ENCODE results near the gene HERC6. TPM values are rescaled to one million over a fixed set of nuclear protein-coding genes. Genes with fewer than 3 reads are reported as not detected.
"Not testable (repeated sequence)": the region's sequence is repeated elsewhere in the genome, so short reads cannot be mapped to it uniquely, and the experiment has no call there.

The HERC6 gene
- total and polyA plus RNA-seq, 4 experiments from 2014 or later, result 26.8 to 32.0 (median 28.9) TPM

DNA sequence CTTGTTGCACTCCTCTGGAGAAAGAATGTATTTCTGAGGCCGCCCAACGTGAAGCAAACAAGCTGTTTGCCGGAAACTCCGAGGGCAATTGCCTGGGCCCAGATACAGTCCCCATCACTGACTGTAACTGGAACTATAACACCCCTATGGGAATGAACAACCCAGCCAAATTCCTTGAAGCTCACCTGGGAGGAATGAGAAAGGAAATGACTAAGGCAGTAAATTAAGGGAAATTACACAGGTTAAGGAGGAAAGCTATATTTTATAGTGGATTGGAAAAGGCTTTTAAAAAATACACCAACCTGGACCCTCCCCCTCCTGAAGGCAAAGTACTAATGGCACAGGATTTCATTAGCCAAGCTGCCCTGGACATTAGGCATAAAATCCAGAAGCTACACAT is 66.6 kb downstream of the HERC6 start:
- no peak overlapping the region for H3K4me3 ChIP-seq (ENCODE audit: low read length in 2 of 2)
- H3K4me3 Mint-ChIP-seq, result no peak overlapping the region
- POLR2A ChIA-PET (ENCODE audit: partially characterized antibody), result interaction anchor here (1.6 kb wide), 1 partner anchor 12 kb away, joined by 5 read pairs; the partner anchor contains the start of gene HERC5

DNA sequence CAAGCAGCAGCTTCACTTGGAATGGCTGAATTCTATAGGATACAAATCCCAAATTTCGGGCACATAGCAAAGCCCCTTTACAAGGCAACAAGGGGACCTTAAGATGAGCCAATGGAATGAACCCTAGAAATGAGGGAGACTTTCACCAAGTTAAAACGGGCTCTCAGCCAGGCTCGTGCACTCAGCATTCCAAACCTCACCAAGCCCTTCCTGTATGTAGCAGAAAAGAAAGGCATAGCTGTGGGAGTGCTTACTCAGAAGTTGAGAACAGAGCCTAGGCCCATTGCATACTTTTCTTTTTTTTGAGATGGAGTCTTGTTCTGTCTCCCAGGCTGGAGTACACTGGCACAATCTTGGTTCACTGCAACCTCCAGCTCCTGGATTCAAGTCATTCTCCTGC is 67.5 kb downstream of the HERC6 start:
- intact Hi-C loops (cut with micrococcal nuclease), result no loop called here
- DNase-seq, result no peak
- H3K4me1 Mint-ChIP-seq, result peaks cover 0 to 2% (median 0%) of the 10 kb centered on the region in 4 donors
- ChIA-PET CTCF (ENCODE audit: partially characterized antibody) (interaction anchor here (0.8 to 1.3 kb wide), 2 partner anchors 8 to 231 kb away, joined by 3 read pairs; no protein-coding TSS in a partner anchor), POLR2A (ENCODE audit: partially characterized antibody) (interaction anchor here (0.9 to 1.6 kb wide), 2 partner anchors 11 to 162 kb away, joined by 3 to 5 read pairs; partner anchors contain the start of genes HERC5 and PPM1K)
- peaks cover 7% of the 10 kb centered on the region for H3K36me3 ChIP-seq (ENCODE audit: insufficient read depth, low read length)
- no peaks in the 10 kb centered on the region for H3K4me1 ChIP-seq (ENCODE audit: insufficient read depth, low read length)
- H3K27ac ChIP-seq (ENCODE audit: low read depth, low read length), result no peak overlapping the region
- no peaks in the 10 kb centered on the region for H3K27me3 ChIP-seq (ENCODE audit: insufficient read depth, low read length)
- peaks cover 0 to 2% (median 0%) of the 10 kb centered on the region in 8 donors for H3K9me3 Mint-ChIP-seq
- H3K27ac Mint-ChIP-seq, result peak overlapping the region in 2 of 7 donors; percentile 55 to 71
- no peaks in the 10 kb centered on the region for H3K27me3 Mint-ChIP-seq
- H3K36me3 Mint-ChIP-seq, result peaks cover 18 to 21% of the 10 kb centered on the region in 2 donors
- H3K9me3 ChIP-seq (ENCODE audit: control insufficient read depth in 1 of 2, low read length in 2 of 2), result no peaks in the 10 kb centered on the region
- H3K4me3 Mint-ChIP-seq, result no peak overlapping the region
- no peak overlapping the region for H3K4me3 ChIP-seq (ENCODE audit: low read length in 2 of 2)

More for the DNA sequence above, 66.6 kb downstream of the HERC6 start:
- H3K27ac ChIP-seq (ENCODE audit: low read depth, low read length), result no peak overlapping the region
- peaks cover 0 to 2% (median 0%) of the 10 kb centered on the region in 4 donors for H3K4me1 Mint-ChIP-seq
- H3K9me3 ChIP-seq (ENCODE audit: control insufficient read depth in 1 of 2, low read length in 2 of 2), result no peaks in the 10 kb centered on the region
- H3K36me3 Mint-ChIP-seq, result peaks cover 24 to 26% of the 10 kb centered on the region in 2 donors
- peaks cover 0 to 2% (median 0%) of the 10 kb centered on the region in 8 donors for H3K9me3 Mint-ChIP-seq
- CTCF ChIA-PET (ENCODE audit: partially characterized antibody), result interaction anchor here (0.8 to 1.2 kb wide), 2 partner anchors 66 to 230 kb away, joined by 3 read pairs; partner anchors contain the start of gene HERC6
- H3K36me3 ChIP-seq (ENCODE audit: insufficient read depth, low read length), result peaks cover 7% of the 10 kb centered on the region
- no peak for DNase-seq
- H3K27me3 Mint-ChIP-seq, result no peaks in the 10 kb centered on the region
- no peaks in the 10 kb centered on the region for H3K27me3 ChIP-seq (ENCODE audit: insufficient read depth, low read length)
- H3K4me1 ChIP-seq (ENCODE audit: insufficient read depth, low read length), result no peaks in the 10 kb centered on the region
- intact Hi-C loops (cut with micrococcal nuclease), result no loop called here
- peak overlapping the region in 1 of 7 donors; percentile 53 for H3K27ac Mint-ChIP-seq

DNA sequence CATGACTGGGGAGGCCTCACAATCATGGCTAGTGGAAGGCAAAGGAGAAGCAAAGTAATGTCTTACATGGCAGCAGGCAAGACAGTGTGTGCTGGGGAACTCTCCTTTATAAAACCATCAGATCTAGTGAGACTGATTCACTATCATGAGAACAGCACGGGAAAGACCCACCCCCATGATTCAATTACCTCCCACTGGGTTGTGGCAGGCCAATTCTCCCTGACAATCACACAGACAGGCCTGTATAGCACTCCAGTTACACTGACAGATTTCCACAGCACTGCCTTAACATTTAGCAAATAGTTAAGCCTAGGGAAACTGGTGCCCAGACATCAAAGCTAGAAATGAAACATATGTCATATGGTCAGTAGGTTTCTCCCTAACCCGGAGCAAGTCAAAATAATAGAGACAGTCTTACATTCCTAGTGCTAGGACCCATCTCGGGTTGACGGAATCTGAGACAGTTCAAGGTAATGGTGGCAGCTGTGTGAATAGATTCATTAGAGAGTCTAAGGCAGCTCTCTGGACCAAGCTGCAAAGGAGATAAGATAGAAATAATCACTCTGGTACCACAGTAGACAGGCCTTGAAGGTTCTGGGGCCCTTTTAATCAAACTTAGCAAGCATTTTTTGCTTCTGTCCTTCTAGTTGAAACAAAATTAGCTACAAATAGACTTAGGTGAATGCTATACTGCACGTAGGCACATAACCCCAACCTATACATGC is 68.9 kb downstream of the HERC6 start:
- Histone ChIP-seq H3K27me3 (ENCODE audit: insufficient read depth, low read length) (no peaks in the 10 kb centered on the region), H3K27ac (ENCODE audit: low read depth, low read length) (no peak overlapping the region), H3K9me3 (ENCODE audit: control insufficient read depth in 1 of 2, low read length in 2 of 2) (no peaks in the 10 kb centered on the region), H3K4me1 (ENCODE audit: insufficient read depth, low read length) (no peaks in the 10 kb centered on the region), H3K4me3 (ENCODE audit: low read length in 2 of 2) (no peak overlapping the region), H3K36me3 (ENCODE audit: insufficient read depth, low read length) (peaks cover 3% of the 10 kb centered on the region)
- peaks cover 9 to 11% of the 10 kb centered on the region in 2 donors for H3K36me3 Mint-ChIP-seq
- DNase-seq, result no peak
- H3K27ac Mint-ChIP-seq, result peak overlapping the region in 2 of 7 donors; percentile 5 to 36
- intact Hi-C loops (cut with micrococcal nuclease), result no loop called here
- no peaks in the 10 kb centered on the region for H3K27me3 Mint-ChIP-seq
- peaks cover 0 to 2% (median 0%) of the 10 kb centered on the region in 8 donors for H3K9me3 Mint-ChIP-seq
- H3K4me1 Mint-ChIP-seq, result peaks cover 0 to 3% (median 0%) of the 10 kb centered on the region in 4 donors
- POLR2A ChIA-PET (ENCODE audit: partially characterized antibody), result interaction anchor here (2.0 kb wide), 1 partner anchor 9 kb away, joined by 8 read pairs; the partner anchor contains the start of gene HERC5
- CTCF ChIA-PET (ENCODE audit: partially characterized antibody), result interaction anchor here (1.3 to 1.8 kb wide), 2 partner anchors 10 to 67 kb away, joined by 3 to 4 read pairs; no protein-coding TSS in a partner anchor
- H3K4me3 Mint-ChIP-seq, result no peak overlapping the region

DNA sequence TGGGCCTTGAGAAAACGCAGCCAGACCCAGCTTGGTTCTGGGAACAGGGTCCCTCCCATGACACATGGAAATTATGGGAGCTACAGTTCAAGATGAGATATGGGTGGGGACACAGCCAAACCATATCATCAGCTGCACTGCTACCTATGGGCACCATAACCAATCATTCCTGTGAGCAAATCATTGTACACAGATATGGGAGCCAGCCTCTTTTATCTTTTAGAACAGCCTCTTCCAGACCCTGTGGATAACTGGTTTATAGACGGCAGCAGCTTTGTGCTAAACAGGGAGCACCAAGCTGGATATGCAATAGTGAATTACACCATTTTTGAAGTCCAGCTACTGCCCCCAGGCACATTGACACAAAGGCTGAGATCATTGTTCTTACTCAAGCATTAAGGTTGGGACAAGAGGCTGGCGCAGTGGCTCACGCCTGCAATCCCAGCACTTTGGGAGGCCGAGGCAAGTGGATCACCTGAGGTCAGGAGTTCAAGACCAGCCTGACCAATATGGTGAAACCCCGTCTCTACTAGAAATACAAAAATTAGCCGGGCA is 69.6 kb downstream of the HERC6 start:
- intact Hi-C loops (cut with micrococcal nuclease); H3K36me3 Mint-ChIP-seq; DNase-seq; H3K27me3 ChIP-seq (ENCODE audit: insufficient read depth, low read length); H3K36me3 ChIP-seq (ENCODE audit: insufficient read depth, low read length); H3K4me1 ChIP-seq (ENCODE audit: insufficient read depth, low read length); H3K4me3 Mint-ChIP-seq; H3K4me3 ChIP-seq (ENCODE audit: low read length in 2 of 2); H3K4me1 Mint-ChIP-seq; H3K9me3 Mint-ChIP-seq; H3K9me3 ChIP-seq (ENCODE audit: control insufficient read depth in 1 of 2, low read length in 2 of 2); H3K27ac ChIP-seq (ENCODE audit: low read depth, low read length); H3K27me3 Mint-ChIP-seq: not testable (repeated sequence)
- CTCF ChIA-PET (ENCODE audit: partially characterized antibody), result interaction anchor here (1.7 to 1.8 kb wide), 2 partner anchors 10 to 67 kb away, joined by 4 read pairs; no protein-coding TSS in a partner anchor
- POLR2A ChIA-PET (ENCODE audit: partially characterized antibody), result interaction anchor here (2.0 kb wide), 1 partner anchor 9 kb away, joined by 8 read pairs; the partner anchor contains the start of gene HERC5
- H3K27ac Mint-ChIP-seq, result peak overlapping the region in 1 of 7 donors; percentile 62

DNA sequence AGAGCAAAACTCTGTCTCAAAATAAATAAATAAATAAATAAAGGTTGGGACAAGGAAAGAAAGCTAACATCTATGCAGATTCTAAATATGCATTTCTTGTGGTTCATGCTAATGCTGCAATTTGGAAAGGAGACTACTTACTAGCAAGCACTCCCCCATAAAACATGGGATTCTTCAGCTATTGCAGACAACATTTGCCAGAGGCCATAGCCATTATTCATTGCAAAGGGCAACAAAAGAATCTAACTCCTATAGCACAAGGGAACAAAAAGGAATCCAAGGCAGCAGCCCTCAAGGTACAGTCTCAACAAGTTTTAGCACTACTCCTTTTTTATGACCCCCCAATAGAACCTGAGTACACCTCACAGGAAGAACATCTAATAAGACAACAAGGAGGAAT is 70.2 kb downstream of the HERC6 start:
- Histone ChIP-seq H3K9me3 (ENCODE audit: control insufficient read depth in 1 of 2, low read length in 2 of 2) (no peaks in the 10 kb centered on the region), H3K4me1 (ENCODE audit: insufficient read depth, low read length) (no peaks in the 10 kb centered on the region), H3K36me3 (ENCODE audit: insufficient read depth, low read length) (no peaks in the 10 kb centered on the region), H3K4me3 (ENCODE audit: low read length in 2 of 2) (no peak overlapping the region), H3K27me3 (ENCODE audit: insufficient read depth, low read length) (no peaks in the 10 kb centered on the region), H3K27ac (ENCODE audit: low read depth, low read length) (no peak overlapping the region)
- Mint-ChIP-seq H3K27me3 (no peaks in the 10 kb centered on the region), H3K36me3 (peaks cover 0 to 2% of the 10 kb centered on the region in 2 donors), H3K4me3 (no peak overlapping the region), H3K27ac (no peak overlapping the region), H3K9me3 (no peaks in the 10 kb centered on the region), H3K4me1 (peaks cover 0 to 3% (median 0%) of the 10 kb centered on the region in 4 donors)
- ChIA-PET POLR2A (ENCODE audit: partially characterized antibody) (no interaction called here), CTCF (ENCODE audit: partially characterized antibody) (interaction anchor here (1.2 to 1.8 kb wide), 3 partner anchors 11 to 230 kb away, joined by 3 to 4 read pairs (median 4); no protein-coding TSS in a partner anchor)
- no peak for DNase-seq
- intact Hi-C loops (cut with micrococcal nuclease), result no loop called here

DNA sequence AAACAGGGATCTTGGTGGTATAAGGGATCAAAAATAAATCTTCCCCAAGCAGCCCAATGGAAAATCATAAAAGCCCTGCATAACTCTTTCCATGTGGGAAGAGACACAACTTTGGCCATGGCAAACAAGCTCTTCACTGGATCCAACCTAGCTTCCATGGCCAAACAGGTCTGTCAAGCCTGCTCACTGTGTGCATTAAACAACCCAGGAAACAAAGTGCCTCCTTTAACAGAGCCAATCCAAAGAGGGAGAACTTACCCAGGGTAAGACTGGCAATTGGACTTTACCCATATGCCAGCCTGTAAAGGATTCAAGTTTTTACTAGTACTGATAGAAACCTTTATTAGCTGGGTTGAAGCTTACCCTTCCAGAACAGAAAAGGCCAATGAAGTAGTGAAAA is 70.6 kb downstream of the HERC6 start:
- no peak for DNase-seq
- Histone ChIP-seq H3K27ac (ENCODE audit: low read depth, low read length) (no peak overlapping the region), H3K36me3 (ENCODE audit: insufficient read depth, low read length) (no peaks in the 10 kb centered on the region), H3K4me3 (ENCODE audit: low read length in 2 of 2) (no peak overlapping the region), H3K27me3 (ENCODE audit: insufficient read depth, low read length) (no peaks in the 10 kb centered on the region), H3K4me1 (ENCODE audit: insufficient read depth, low read length) (no peaks in the 10 kb centered on the region), H3K9me3 (ENCODE audit: control insufficient read depth in 1 of 2, low read length in 2 of 2) (no peaks in the 10 kb centered on the region)
- Mint-ChIP-seq H3K27ac (no peak overlapping the region), H3K4me3 (no peak overlapping the region), H3K4me1 (peaks cover 0 to 3% (median 0%) of the 10 kb centered on the region in 4 donors), H3K27me3 (no peaks in the 10 kb centered on the region), H3K9me3 (no peaks in the 10 kb centered on the region), H3K36me3 (no peaks in the 10 kb centered on the region)
- POLR2A ChIA-PET (ENCODE audit: partially characterized antibody), result interaction anchor here (0.8 kb wide), 1 partner anchor 8 kb away, joined by 4 read pairs; no protein-coding TSS in a partner anchor
- CTCF ChIA-PET (ENCODE audit: partially characterized antibody), result interaction anchor here (1.2 to 1.8 kb wide), 3 partner anchors 11 to 230 kb away, joined by 3 to 4 read pairs (median 4); no protein-coding TSS in a partner anchor
- intact Hi-C loops (cut with micrococcal nuclease), result no loop called here

DNA sequence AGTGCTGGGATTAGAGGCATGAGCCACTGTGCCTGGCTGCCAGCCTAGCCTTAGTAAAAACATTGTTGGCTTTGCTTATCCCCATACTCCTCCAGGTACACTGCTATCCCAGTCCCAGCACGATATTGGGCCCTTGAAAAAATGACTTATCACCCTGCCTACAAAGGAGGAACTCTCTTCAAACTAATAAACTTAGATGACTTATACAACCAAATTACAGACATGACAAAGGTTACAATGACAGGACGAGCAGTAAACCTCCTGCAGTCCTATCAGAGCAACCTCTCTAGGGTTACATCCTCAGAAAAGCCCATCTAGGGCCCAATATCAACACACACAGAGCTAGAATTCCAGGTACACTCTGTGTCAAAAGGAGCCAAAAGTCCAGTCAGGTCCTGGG is 72.6 kb downstream of the HERC6 start:
- H3K9me3 ChIP-seq (ENCODE audit: control insufficient read depth in 1 of 2, low read length in 2 of 2), result no peaks in the 10 kb centered on the region
- Mint-ChIP-seq H3K36me3 (peaks cover 0 to 2% of the 10 kb centered on the region in 2 donors), H3K4me1 (peaks cover 4 to 8% (median 6%) of the 10 kb centered on the region in 4 donors), H3K4me3 (no peak overlapping the region), H3K27ac (peak overlapping the region in 1 of 7 donors; percentile 4), H3K9me3 (no peaks in the 10 kb centered on the region), H3K27me3 (no peaks in the 10 kb centered on the region)
- CTCF ChIA-PET (ENCODE audit: partially characterized antibody), result interaction anchor here (0.8 kb wide), 1 partner anchor 13 kb away, joined by 3 read pairs; no protein-coding TSS in a partner anchor
- intact Hi-C loops (cut with micrococcal nuclease), result loop anchor here (10.0 kb wide), 1 partner anchor 1026 kb away; the partner anchor contains the start of gene NUDT9
- no peaks in the 10 kb centered on the region for H3K36me3 ChIP-seq (ENCODE audit: insufficient read depth, low read length)
- POLR2A ChIA-PET (ENCODE audit: partially characterized antibody), result interaction anchor here (0.9 kb wide), 1 partner anchor 26 kb away, joined by 3 read pairs; no protein-coding TSS in a partner anchor
- H3K27ac ChIP-seq (ENCODE audit: low read depth, low read length), result no peak overlapping the region
- DNase-seq, result no peak
- peaks cover 14% of the 10 kb centered on the region for H3K4me1 ChIP-seq (ENCODE audit: insufficient read depth, low read length)
- H3K27me3 ChIP-seq (ENCODE audit: insufficient read depth, low read length), result no peaks in the 10 kb centered on the region
- H3K4me3 ChIP-seq (ENCODE audit: low read length in 2 of 2), result no peak overlapping the region

Data from CD4-positive, alpha-beta memory T cell (primary cell).